GM19035 (cell line): ENCODE data around the gene ACTN4.

Source experiments
- ATAC-seq: cut with Tn5 transposase; IDR thresholded peaks from one replicate; pipeline ENCODE4 v1.9.1; 2021; ENCODE audit not compliant: unreplicated experiment

Gene ACTN4

DNA sequence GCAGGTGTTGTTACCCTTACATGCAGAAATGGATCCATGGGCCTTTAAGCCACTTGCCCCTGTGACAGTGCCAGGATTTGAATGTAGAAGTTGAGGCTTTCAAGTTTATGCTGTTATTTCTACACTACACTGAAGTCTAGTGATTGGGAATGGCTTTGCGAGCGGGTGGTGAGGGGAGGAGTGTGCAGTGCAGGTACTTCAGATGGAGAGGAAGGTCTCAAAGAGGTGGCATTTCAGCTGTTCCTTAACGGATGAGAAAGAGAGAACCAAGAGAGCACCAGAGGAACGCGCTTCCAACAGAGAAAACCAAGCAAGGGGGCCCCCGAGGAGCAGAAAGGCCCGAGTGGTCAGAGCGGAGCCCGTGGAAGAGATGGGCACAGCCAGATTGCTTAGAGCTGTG lies 13.3 kb downstream of the ACTN4 start:
- ATAC-seq = no peak

DNA sequence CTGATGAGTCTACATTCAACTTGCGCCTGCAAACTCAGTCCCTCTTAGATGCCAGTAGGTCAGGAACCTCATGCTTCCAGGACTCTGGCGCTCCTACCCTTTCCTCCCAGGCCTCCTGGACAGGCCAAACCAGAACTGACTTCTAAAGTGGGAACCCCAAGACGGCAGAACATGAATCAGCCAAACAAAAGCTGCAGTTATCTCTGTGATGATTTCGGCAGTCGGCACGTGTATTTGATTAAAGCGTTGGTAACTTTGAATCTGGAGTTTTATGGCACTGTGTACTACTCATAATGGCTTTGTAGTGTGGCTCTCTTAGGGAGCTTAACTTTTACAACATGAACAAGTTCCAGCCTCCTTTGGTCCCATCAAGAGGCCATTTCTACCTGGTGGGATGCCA lies 13.7 kb downstream of the ACTN4 start:
- ATAC-seq = no peak

DNA sequence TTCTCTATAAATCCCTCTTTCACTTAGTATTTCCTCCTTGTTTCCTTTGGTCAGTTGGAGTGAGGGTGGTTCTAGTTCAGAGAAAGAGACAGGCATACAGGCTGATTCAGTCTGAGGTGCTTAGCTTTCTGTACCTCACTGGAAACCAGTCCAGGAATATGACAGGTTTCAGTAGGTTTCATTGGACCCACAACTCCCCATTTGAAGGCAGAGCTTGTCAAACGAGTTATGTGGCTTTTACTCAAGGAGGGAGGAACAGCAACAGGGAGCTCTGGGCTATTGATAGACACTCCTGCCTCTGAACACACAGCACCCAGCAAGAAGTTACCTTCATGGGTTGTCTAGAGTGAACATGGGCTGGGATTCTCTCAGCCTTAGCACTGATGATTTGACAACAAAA lies 14.5 kb downstream of the ACTN4 start:
- no peak for ATAC-seq

DNA sequence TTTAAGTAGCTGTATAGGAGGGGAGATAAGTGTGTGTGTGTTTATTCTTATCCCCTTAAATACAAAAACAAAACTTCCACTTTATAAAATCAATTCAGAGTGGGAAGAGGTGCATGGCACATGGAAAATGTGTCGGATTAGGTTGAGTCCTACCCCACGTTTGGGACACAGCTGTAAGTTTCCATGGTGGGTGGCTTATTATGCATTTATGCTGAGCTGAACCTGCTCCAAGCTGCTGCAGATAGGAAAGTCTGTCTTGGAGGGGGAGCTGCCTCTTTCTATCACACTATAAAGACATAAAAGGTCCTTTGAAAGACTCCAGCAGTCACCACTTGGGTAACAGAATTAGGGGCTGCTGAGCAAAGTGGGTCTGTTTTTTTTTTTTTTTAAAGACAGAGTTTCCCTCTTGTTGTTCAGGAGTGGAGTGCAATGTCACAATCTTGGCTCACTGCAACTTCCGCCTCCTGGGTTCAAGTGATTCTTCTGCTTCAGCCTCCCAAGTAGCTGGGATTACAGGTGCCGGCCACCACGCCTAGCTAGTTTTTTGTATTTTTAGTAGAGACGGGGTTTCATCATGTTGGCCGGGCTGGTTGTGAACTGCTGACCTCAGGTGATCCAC lies 15.2 kb downstream of the ACTN4 start:
- no peak for ATAC-seq

DNA sequence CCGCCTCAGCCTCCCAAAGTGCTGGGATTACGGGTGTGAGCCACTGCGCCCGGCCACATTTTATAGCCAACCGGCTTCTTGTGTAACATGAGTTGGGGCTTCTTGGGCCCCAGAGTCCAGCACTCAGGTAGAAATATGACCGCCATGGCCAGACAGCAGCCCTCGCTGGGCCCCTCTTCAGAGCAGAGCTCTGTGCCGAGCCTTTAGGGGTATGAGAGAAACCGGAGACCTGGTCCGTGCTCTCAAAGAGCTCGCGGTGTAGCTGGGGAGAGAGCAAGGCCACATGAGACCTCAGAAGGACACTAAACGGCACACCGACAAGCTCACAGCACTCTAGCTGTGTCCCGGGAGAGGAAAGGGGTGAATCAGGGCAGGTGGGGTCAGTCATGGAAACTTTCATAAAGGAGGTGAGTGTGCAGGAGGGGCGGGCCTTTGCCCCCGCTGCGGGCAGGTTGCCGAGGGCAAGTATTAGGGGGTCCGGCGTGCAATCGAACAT lies 15.8 kb downstream of the ACTN4 start:
- no peak for ATAC-seq

DNA sequence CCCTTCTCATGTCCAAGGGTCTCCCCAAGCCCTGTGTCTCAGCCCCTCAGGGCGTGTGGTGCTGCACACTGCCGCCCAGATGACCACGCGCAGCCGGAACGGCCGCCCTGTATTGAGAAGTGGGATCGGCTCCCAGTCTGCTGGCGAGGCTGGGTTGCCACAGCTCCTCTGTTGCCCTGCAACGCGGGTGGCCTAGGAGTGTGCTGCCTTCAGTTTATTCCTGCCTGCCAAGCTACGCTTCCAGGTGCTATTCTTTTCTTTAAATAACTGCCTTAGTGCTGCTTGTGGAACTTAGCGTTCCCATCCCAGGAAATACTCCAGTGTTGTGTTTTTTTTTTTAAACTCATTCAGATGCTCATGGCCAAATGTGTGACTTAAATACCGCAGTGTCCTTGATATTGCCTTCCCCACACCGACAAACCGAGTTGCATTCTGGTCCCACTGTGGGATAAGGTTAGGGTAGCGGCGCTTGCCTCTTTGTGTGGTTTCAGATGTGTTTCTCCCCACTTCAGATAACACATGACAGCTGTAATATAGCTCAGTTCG lies 16.6 kb downstream of the ACTN4 start:
- no peak for ATAC-seq

DNA sequence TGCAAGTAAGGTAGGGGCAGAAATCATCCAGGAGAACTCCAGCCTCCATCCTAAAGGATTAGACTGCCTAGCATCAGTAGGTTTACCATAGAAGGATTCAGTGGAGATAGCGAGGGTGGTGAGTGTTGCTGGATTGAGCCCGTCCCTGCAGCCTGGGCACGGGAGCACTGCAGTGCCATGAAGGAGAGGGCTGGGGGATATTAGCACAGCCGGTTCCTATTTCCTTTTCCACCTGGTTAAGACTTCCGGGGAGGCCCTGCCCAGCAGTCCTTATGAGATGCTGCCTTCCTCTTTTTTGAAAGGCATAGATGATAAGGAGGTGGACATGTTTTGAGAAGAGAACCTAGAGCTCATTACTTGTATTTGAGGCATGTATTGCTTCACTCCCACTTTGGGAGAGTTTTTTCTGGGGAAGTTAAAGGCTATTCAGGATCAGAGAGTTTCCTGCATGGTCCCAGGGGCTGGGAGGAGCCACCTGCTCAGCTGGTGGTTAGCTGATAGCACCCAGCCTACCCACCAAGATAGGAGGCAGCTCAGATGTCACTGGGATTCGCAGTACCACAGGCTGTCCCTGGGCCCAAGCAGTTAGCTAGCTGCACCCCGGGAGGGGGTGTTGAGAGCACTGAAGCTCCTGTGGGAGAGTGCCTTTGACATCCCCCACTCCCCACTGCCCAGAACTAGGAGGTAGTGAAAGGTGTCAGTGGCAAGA lies 17.2 kb downstream of the ACTN4 start:
- ATAC-seq = no peak

DNA sequence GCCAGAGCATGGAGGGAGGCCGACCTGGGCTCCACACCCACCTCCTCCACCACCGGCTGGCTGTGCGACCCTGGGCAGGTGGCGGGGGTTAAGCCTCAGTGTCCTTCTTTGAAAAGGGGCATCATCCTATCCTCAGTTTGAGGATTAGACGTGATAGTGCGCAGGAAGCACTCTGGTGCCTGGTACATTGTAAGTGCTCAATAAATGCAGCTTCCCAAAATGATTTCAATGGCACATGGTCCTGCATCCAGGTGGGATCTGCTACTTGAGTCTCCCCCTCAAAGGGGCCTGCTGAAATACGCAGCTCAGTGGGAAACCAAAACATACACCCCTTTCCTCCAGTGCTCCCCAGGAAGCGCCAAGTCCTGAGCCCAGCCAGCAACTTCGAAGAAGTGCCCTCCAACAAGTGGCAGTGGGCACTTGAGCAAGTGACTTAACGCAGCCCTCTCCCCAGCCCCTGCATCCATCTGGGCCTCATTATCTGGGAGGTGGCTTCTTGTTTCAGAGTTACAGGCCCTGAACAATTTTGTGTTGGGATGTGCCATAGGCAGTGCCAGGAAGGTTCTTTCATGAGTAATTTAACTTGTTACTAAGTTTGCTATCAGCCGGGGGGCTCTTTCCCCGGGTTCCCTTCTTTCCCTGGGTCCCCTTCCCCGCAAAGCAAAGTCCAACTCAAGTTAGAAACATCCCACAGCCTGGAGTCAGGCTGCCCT lies 17.9 kb downstream of the ACTN4 start:
- ATAC-seq = no peak

DNA sequence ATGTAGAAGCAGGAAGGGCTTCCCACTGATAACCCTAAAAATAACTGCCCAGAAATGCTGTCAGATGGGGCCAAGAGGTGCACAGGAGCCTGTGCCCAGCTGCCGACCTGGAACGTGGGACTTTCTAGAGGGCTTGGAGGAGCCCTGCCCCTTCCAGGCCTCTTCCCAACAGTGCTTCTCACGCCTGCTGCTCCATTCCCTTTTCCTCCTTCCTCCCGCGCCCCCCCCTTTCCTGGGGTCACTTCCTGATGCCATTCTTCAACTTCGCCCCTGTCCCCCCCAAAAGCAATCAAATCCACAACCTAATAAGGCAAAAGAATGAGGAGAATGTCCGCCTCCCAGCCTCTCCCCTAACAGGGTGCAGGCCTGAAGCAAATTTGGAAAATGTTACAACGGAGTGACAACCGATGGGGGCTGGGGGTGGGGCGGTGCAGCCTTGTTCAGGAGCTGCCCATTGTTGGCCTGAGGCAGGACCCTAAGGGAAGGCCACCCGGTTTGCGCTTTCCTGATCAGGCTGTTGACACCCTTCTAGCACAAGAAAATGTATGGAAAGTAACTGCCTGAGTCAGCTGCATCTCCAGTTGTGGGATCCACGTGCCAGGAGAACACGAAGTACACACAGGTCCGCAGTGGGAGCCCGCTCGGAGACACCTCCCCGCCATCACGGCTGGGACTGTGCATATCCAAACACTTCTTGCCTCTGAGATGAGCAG lies 18.7 kb downstream of the ACTN4 start:
- no peak for ATAC-seq

DNA sequence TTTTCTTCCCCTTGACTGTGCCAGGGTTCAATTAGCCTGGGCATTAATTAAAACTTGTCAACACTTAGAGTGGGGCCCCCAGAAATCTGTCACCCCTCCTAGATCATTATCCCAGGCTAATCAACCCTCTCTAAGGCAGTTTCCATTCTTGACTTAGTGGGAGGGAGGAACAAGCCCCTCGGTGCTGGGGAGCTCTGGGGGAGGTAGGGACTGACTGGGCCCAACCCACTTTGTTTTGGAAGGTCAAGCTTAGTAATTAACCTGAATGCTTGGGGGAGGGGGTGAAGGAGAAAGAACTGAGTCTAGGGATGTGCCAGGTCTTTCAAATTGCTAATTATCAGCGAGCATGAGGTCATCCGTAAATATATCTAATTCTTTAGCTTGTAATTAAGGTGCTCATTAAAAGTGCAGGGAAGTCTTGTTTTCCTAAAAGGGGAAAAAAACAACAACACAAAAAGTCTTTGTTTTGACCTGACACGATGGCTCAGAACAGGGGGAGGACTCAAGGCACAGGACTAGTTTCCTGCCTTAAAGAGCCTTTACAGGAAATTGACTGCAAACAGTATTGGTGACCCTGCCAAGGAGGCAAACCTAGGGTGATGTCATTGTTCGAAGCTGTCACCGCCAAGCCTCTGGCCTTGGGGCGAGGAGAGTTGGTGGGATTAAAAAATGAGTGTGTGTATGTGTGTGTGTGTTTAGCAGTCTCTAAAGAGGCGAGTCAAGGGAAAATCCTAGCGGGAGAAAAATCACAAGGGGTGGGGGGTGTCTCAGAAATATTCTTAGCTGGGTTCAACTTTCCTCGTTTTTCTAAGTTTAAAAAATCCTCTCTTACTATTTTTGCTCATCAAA lies 19.4 kb downstream of the ACTN4 start:
- ATAC-seq = no peak

DNA sequence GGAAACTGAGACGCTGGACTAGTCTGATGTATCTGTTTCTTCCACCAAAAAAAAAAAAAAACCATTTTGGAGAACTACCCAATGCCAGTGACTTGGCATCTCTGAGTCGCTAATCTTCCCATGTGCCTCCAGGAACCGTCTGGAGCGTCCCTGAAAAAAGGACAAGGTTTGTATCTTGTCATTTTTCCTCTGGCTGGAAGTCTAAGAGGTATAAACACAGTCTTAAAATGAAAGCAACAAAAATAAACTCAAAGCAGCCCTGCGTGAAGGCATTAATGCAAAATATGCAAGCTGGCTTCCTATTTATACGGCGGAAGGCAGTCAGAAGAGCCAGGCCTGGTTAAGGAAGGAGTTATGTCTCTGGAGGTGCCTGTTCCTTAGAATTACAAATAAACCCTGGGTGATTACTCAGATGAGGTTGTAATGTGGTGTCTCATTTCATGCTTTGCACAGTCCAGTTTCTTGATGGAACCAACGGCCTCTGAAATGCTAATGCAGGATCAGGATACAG lies 20.3 kb downstream of the ACTN4 start:
- no peak for ATAC-seq

DNA sequence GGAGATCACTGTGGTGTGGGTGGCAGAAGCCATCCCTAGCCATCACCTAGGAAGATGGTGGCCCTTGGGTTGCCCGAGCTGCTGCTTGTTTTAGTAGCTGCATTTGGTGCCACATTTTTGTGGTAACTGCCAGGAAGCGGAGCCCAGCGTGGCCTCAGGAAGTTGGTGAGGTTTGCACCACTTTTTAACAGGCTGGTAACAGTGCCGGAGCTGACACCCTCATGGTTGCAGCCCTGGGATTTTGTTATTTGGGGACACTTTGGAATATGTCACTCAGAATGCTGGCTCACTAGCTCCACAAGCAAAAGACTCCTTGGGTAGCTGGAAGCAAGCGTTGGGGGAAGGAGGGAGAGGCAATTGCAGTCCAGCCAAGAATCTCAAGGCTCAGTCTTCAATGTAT lies 22.1 kb downstream of the ACTN4 start:
- no peak for ATAC-seq

DNA sequence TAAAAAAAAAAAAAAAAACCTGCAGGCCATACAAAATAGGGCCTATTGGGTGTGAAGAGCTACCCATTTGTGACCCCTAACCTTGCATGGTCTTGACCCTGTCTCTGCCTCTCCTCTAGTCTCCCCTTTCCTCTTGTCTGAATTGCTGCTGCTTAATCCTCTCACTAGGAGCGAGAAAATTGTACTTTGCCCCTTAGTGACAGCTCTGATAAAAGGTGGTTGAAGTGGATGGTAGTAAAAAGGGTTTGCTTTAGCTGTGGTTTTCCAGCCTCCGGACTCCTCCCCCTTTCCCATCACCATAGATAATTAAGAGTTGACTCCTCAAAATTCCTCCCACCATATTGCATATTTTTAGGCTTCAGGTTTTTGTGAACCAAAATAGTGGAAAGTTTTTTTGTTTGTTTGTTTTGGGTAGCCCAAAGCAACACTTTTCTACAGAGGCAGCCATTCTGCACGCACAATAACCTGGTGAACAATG lies 23.5 kb downstream of the ACTN4 start:
- no peak for ATAC-seq

DNA sequence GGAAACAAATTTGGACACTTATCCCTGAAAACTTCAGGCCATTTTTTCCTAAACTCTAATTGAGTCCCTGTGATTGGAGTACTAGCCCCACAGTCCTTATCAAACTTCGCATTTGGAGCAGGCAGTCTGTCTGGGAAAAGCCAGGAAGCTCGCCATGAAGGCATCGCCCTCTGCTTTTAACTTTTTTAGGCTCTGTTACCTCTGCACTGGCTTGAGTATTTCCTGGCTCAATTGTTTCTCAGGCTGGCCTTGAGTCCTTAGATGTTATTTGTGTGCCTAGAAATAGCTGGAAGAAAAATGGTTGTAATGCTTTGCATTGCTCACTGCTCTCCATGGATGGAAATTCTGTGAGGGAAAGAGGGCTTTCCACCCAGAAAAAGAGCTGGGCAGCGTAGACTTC lies 24.2 kb downstream of the ACTN4 start:
- no peak for ATAC-seq

DNA sequence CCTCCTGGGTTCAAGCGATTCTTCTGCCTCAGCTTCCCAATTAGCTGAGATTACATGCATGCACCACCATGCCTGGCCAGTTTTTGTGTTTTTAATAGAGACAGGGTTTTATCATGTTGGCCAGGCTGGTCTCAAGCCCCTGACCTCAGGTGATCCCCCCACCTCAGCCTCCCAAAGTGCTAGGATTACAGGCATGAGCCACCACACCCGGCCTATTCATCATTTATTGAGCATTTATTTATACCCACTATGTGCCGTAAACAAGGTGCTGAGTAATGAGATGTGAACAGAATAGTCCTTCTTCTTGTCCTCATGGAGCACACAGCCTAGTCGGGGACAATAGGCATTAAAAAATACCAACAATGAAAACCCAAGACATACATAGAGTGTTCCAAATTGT lies 25.6 kb downstream of the ACTN4 start:
- ATAC-seq = no peak

DNA sequence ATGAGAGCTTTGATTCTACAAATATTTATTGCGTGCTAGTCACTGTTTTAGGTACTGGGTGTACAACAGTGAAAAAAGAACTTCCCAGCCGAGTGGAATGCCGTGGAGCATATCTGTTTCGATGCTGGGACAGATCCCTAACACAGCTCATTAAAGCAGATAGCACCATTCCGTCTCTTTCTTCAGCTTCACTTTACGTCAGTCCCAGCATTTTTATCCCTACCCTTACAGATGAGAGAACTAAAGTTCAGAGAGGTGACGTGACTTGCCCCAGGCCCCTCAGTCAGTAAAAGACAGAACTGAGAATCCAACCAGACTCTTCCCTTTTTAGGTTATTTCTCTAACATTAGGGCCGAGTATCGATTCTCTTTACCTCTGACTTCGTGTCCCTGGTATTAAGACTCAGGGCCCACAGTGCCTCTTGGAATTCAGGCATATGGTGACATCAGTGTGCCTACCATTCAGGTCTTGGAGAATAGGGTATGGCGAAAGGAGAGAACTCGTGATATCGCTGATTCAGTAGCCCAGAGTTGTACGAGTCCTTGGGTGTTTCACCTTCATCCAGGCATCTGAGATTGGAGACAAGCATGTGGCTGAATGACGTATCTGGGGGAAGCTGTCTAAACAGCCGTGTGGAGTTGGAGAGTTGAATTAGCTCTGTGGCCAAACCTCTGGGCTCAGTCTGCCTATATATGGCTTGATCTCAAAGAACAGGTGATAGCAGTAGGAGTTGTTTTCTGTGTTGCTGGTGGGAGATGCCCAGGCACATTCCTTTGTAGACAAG lies 27.1 kb downstream of the ACTN4 start:
- no peak for ATAC-seq

DNA sequence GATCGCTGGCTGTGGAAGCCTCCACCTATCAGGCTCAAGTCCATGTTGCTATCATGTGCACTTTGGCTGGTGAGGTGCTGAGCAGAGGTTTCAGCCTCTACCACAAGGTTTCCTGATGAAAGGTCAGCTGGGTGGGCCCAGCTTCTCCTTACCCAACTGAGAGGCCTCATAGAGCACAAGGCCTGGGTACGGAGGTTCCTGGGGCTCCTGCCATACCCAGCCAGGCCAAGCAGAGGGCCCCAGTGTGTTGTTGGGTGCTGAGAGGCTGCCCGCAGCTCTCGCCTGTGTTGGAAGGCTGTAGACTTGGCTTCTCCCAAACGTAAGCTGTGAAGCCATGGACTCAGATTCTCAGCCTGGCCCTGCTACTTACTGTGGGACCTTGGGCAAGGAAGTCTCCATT lies 28.2 kb downstream of the ACTN4 start:
- no peak for ATAC-seq

DNA sequence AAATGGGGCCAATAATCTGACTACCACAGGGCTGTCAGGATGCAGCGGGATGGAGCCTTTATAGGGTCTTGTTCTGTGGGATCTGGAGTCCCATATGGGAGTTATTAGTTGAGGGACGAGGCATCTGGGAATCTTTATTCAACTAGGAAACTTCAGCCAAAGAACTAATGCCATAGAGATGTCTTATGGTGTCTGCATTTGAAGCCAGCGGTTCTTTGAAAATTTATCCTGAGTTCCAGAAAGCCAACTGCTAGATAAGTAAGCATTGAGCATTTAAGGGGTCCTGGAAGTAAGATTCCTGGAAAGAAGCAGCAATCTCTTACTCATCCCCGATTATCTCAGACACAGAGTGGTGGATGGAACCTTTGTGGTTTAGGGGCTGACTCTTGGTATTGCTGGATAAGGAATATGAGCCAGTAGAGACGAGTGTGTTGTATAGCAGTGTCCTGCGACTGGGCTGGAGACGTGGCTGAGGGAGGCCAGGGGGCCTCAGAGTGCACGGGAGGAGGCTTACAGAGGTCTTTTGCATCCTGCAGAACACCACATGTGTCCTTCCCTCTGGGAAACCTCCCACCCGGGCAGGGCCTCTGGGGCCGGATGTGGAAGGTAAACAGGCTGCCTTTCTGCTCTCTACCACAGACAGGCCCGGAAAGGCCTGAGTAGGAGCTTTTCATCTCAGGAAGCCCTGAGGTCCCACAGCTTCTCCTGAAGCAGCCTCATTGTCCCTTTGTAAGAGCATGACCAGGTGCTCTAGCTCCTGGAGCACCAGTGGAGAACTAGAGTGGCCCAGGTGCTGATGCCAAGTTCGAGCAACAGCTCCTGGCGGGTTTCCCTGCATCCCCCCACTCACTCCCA lies 28.8 kb downstream of the ACTN4 start:
- ATAC-seq = no peak
